A673 (cell line): Measurements from ENCODE around the gene ADAMTS6. TPM values are rescaled to one million over a fixed set of nuclear protein-coding genes. Genes with fewer than 3 reads are reported as not detected.

ENCODE experiments used
- BruUV-seq: library from RNA; stranded (reverse); fragments of 400-500 nt; replicated peaks from 2 replicates; lab custom pipeline; 2021; lab: Mats Ljungman, UMichigan
- CTCF ChIA-PET: fragments of 300-600 bp; sonication (Branson Sonifier 250); formaldehyde crosslinking; loops from one replicate; lab custom pipeline; 2022; ENCODE audit warnings: antibody characterized with exemption; lab: Charles Lee
- POLR2A ChIA-PET: fragments of 300-600 bp; sonication (Branson Sonifier 250); formaldehyde crosslinking; loops from one replicate; lab custom pipeline; 2022; ENCODE audit warnings: antibody characterized with exemption; ENCODE audit not compliant: low non-redundant PET; lab: Charles Lee
- DNase-seq: peaks from one replicate; pipeline ENCODE4 v3.0.0-alpha.2; 2015; ENCODE audit warnings: low spot score
- H3K27ac ChIP-seq: fragments of 200-600 bp; sonication (generic); 2 replicates; pipeline ENCODE4 v1.5.1; 2016; ENCODE audit warnings: mixed run types, low read depth, mild to moderate bottlenecking, mixed read lengths, antibody characterized with exemption, low read length; ENCODE audit not compliant: poor library complexity, severe bottlenecking
- H3K27me3 ChIP-seq: fragments of 200-600 bp; sonication (generic); replicated peaks from 2 replicates; pipeline ENCODE4 v1.6.1; 2017; ENCODE audit warnings: mixed run types, low read depth, mild to moderate bottlenecking, mixed read lengths, antibody characterized with exemption, low read length; ENCODE audit not compliant: insufficient read depth, poor library complexity
- H3K36me3 ChIP-seq: fragments of 200-600 bp; sonication (generic); 2 replicates; pipeline ENCODE4 v1.6.1; 2016; ENCODE audit warnings: mixed run types, mild to moderate bottlenecking, mixed read lengths, antibody characterized with exemption, low read length; ENCODE audit not compliant: insufficient read depth, poor library complexity, severe bottlenecking
- H3K4me1 ChIP-seq: fragments of 200-600 bp; sonication (generic); 2 replicates; pipeline ENCODE4 v1.6.1; 2017; ENCODE audit warnings: mixed run types, mild to moderate bottlenecking, mixed read lengths, antibody characterized with exemption, low read length; ENCODE audit not compliant: insufficient read depth, poor library complexity, severe bottlenecking
- H3K4me3 ChIP-seq: fragments of 200-600 bp; sonication (generic); 2 replicates; pipeline ENCODE4 v1.5.1; 2016; ENCODE audit warnings: low read depth, mixed run types, mild to moderate bottlenecking, mixed read lengths, low read length; ENCODE audit not compliant: poor library complexity, severe bottlenecking
- H3K9me3 ChIP-seq: fragments of 200-600 bp; sonication (generic); 2 replicates; pipeline ENCODE4 v1.6.1; 2016; ENCODE audit warnings: mixed run types, low read depth, mild to moderate bottlenecking, mixed read lengths, antibody characterized with exemption, low read length; ENCODE audit not compliant: poor library complexity, severe bottlenecking
- CTCF ChIP-seq: fragments of 300-800, 200-600 bp; sonication (generic); conservative IDR thresholded peaks from 2 replicates; pipeline ENCODE4 v1.5.1; 2017; ENCODE audit warnings: low read depth, mild to moderate bottlenecking, antibody characterized with exemption, low read length, moderate library complexity, mixed read lengths
- EZH2 ChIP-seq: fragments of 200-600 bp; sonication (generic); IDR thresholded peaks from 2 replicates; pipeline ENCODE4 v1.6.1; 2017; ENCODE audit warnings: borderline replicate concordance, low read depth, mild to moderate bottlenecking, mixed read lengths, antibody characterized with exemption, low read length; ENCODE audit not compliant: poor library complexity, severe bottlenecking
- intact Hi-C: fragments of 100-400 bp; cut with micrococcal nuclease; formaldehyde crosslinking; loops from one replicate; pipeline ENCODE4 v1.10.0; 2022; ENCODE audit not compliant: unreplicated experiment
- total RNA-seq: library from RNA; stranded (reverse); gene quantifications from 2 replicates; pipeline ENCODE4 v1.2.3, GENCODE V29; 2021

ADAMTS6 gene
- total RNA-seq, 1 experiment from 2014 or later: 2.6 TPM

GRCh38 chr5:65204966-65205365 is 276.8 kb downstream of the ADAMTS6 start:
- no peak for TF ChIP-seq CTCF
- CTCF ChIA-PET: no interaction called here

GRCh38 chr5:65203746-65204145 is 278.0 kb downstream of the ADAMTS6 start:
- no peak for DNase-seq
- Histone ChIP-seq H3K27me3 (no peaks in the 10 kb centered on the region), H3K9me3 (no peaks in the 10 kb centered on the region), H3K36me3 (no peaks in the 10 kb centered on the region), H3K27ac (no peak overlapping the region), H3K4me3 (no peak overlapping the region), H3K4me1 (no peaks in the 10 kb centered on the region)
- BruUV-seq: no TSS peak
- TF ChIP-seq CTCF (no peak), EZH2 (no peak)
- intact Hi-C loops: no loop called here
- POLR2A ChIA-PET: interaction anchor here (0.5 kb wide), 1 partner anchor 431 kb away, joined by 17 read pairs; no protein-coding TSS in a partner anchor
- CTCF ChIA-PET: no interaction called here

More at GRCh38 chr5:65204966-65205365, 276.8 kb downstream of the ADAMTS6 start:
- intact Hi-C loops: no loop called here
- Histone ChIP-seq H3K27me3 (no peaks in the 10 kb centered on the region), H3K4me3 (no peak overlapping the region), H3K4me1 (no peaks in the 10 kb centered on the region), H3K9me3 (no peaks in the 10 kb centered on the region), H3K27ac (no peak overlapping the region), H3K36me3 (no peaks in the 10 kb centered on the region)
- no TSS peak for BruUV-seq
- POLR2A ChIA-PET: no interaction called here
- no peak for DNase-seq

GRCh38 chr5:65199993-65200675 is 281.6 kb downstream of the ADAMTS6 start:
- no peaks in the 10 kb centered on the region for H3K9me3 ChIP-seq
- no peaks in the 10 kb centered on the region for H3K4me1 ChIP-seq
- no peak overlapping the region for H3K4me3 ChIP-seq
- TF ChIP-seq CTCF: no peak
- TF ChIP-seq EZH2: no peak
- no peaks in the 10 kb centered on the region for H3K36me3 ChIP-seq
- no peak overlapping the region for H3K27ac ChIP-seq
- intact Hi-C loops: no loop called here
- CTCF ChIA-PET: no interaction called here
- BruUV-seq: no TSS peak
- POLR2A ChIA-PET: no interaction called here
- no peak for DNase-seq
- H3K27me3 ChIP-seq: no peaks in the 10 kb centered on the region
